NCI-H2227 (cell line): Measurements from ENCODE around the gene ARHGEF37.
A peak's percentile ranks its signal among the peaks of the same experiment; 100 is the strongest.

ENCODE experiments used
- DNase-seq: peaks from one replicate; lab custom pipeline; 2025; ENCODE audit not compliant: unreplicated experiment; lab: John Stamatoyannopoulos, UW

Gene ARHGEF37

DNA sequence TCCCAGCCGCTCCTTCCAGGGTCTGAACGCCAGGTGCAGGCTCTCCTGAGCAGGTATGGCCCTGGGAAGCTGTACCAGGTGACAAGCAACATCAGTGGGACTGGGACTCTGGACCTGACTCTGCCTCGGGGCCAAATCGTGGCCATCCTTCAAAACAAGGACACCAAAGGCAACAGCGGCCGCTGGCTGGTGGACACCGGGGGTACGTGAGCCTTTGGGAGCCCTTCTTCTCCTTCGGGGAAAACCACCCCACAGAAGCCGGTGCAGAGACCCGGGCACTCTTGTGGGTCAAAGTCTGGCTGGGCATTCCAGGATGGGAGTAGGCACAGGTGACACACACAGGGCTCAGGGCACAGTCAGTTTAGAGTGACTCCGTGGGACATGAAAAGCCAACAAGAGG lies 45.8 kb downstream of the ARHGEF37 start:
- DNase-seq = no peak

DNA sequence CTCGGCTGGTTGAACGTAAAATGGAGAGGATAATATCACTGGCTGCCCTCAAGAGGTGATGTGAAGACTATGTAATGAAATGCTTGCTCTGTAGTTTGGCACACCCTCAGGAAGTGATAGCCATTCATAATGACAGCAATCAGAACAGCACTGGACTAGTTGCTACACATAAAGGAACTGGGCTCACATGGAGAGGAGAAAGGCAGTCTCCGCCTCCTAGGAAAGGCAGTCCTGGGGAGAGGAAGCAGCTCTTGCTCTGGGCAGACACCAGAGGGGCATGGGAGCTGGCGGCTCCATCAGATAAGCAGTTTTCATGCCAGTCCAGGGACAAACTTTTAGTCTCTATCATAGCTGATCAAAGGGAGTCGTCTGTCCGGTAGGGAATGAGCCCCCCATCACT lies 46.9 kb downstream of the ARHGEF37 start:
- DNase-seq = peak; percentile 73

DNA sequence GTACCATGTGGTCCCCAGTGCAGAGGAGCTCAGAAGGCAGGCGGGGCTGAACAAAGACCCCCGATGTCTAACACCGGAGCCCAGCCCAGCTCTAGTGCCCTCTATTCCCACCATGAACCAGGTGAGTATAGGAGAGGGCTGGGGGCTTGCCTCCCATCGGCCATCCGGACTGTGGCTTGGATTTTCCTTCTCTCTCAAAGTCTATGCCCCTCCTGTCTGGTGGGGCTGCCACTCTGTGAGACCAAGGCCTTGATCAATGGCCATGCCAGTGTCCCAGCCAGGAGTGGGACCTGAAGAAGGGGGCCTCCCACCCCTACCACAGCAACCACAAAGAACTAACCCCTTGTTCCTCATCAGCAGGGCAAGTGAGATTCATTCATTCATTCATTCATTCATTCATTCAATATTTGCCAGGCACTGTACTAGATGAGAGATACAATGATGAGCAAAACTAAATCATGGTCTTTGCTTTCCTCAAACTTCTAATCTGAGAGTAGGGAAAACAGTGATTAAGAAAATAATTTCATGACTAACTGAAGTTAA lies 47.6 kb downstream of the ARHGEF37 start:
- DNase-seq = no peak

DNA sequence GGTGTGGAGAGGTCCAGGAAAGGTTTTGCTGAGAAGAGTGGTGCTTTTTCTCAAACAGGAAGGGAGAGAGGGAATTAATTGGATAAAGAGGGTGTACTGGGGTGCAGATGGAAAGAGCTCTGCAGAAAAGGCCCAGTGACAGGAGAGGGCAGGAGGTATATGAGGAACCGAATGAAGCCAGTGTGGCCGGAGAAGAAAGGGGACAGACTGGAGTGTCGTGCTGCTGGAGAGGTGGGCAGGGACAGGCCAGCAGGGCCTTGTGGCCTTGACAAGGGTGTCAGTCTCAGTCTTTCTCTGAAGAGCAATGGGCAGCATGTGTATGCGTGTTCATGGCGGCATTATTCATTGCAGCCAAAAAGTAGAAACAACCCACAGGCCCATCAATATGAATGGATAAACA lies 48.1 kb downstream of the ARHGEF37 start:
- no peak for DNase-seq

DNA sequence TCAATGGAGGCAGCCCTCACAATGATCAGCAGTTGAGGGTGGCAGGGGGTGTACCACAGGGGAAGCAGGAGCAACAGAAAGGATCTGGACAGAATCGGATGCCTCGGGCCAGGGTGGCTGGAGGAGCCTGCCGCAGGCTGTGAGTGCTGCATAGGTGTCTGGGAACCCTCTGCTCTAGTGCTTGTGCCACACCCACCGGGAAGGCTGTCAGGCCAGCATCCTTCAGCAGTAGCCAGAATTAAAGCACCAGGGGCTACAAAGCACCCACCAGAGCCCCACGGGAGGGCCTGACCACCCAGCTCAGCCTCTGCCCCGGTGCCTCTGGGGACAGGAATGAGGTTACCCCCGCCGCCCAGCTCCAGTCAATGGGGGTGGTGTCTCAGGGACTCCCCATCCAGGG lies 49.0 kb downstream of the ARHGEF37 start:
- no peak for DNase-seq

DNA sequence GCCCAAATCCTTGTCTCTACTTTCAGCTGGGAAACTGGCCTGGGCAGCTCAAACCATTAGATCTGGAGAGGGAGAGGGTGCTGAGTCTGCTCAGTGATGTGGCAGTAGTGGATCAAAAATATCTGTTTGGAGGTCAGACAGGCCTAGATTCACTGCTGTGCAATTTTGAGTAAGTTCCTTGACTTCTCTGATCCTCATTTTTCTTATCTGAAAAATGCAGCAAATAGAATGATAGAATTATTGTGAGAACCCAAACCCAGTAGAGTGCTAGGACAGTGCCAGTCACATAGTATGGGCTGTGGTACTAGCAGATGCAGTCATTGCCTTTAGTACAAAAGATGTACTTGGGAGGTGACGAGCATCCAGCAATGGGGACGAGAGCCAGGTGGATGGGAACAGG lies 50.2 kb downstream of the ARHGEF37 start:
- DNase-seq = no peak

DNA sequence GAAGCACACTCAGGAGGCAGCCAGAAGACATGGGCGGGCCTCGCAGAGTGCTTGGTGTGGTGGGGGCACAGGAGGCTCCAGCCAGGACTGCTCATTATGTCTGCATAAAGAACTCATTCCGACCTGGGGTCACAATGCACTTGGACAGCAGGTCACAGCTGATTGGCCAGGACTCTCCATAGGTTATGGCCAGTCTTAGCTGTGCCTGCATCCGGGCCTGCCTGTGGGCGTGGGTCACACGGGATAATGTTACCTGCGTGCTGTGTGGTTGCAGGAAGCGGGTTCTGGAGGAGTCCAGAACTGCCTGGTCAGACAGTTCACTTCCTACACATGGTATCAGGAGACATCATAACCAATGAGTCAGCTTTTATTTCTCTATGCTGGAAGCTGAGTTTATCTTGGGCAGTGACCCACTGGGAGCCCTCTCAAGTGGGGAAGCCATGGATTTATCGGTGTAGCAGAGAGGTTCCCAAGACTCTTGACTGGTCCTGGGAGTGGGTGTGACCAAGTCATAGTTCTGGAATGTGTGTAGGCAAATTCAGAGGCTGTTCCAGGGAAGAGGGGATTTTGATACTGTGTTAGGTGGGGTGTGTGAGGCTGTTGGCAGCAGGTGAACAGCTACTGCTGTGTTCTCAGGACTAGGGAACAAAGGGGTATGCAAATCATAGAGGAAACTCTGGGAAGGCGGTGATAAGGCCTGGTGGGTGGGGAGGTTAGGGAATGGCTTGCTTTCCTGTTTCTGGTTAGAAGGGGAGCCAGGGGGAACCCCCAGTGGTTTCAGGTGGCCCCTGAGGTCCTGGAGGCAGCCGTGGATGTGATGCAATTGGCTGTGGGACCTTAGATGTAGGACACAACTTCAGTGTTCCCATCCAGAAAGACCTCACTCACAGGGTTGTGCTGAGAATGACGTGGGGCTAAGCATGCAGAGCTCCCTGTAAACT lies 51.3 kb downstream of the ARHGEF37 start:
- DNase-seq = no peak

DNA sequence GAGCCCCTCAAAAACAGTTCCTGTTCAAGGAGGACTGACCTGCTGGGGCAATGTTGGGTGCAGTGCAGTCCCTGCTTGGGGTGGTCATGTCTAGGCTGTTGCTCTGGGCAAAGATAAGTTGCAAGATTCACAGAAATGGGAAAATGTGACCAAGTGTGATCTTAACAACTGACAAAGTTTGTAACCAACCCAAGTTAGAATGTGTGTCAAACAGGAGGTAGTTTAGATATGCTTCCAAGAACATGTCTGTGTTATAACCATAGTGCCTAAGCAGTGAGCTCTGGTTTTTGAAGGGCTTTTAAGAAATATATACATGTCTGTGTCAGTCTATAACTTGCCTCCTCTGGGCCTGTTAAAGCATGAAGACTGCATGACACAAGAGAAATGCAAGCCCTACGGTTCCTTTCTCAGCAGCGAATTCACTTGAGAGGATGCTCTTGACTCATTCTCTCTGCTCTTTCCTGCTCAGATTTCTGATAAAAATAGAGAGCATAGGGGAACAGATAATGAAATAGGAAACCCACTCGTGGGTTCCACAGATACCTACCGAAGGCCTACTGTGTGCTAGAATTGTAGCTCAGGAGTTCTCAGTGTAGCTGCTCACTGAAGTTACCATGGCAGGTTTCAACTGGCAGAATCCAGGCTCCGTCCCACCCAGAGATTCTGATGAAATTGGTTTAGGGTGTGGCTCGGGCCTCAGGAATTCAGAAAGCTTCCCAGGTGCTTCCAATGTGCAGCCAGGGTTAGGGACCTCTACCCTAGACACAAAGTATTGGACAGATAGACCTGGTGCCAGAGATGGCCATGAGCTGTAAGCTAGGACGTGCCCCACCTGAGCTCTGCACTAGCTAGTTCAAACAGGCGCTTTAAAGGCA lies 52.4 kb downstream of the ARHGEF37 start:
- DNase-seq = no peak

DNA sequence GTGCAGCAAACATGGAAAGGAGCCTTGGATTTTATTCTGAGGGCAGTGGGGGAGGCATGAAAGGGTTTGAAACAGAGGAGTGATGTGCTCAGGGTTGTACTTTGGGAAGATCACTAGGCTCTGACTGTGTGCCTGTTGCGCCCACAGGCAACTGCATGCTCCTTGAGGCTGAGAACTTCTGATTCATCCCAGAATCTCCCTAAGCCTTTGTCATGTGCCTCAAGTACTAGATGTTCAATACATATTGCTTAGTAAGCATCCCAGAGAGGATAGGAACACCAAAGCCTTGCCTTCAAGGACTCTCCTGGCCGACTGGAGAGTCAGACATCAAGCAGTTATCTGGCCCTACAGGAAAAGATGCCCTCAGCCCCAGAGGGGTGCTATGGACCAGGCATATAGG lies 54.1 kb downstream of the ARHGEF37 start:
- DNase-seq = no peak

DNA sequence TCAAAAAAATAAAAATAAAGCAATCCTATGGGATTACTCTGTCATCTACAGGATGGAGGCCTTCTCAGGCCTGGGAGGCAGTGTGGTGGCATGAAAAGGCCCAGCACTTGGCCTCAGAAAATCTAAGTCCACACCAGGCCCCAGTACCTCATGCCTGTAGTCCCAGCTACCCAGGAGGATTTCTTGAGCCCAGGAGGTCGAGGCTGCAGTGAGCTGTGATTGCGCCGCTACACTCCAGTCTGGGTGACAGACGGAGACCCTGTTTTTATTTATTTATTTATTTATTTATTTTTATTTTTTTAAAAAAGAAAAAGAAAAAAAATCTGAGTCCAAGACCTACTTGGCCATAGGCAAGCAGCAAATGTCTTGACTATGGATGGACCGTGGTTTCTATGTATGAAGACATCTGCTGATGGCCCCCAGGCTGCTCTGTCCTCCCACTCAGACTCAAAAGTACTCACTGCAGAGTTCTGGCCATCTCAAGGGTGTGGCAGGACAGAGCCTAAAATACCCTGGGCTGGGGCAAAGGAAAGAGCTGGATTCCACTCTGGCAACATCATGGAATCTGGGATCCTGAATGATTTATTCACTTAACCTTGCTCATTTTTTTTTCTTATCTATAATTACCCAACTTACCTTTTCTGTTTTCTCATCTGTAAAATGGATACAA lies 55.0 kb downstream of the ARHGEF37 start:
- no peak for DNase-seq

DNA sequence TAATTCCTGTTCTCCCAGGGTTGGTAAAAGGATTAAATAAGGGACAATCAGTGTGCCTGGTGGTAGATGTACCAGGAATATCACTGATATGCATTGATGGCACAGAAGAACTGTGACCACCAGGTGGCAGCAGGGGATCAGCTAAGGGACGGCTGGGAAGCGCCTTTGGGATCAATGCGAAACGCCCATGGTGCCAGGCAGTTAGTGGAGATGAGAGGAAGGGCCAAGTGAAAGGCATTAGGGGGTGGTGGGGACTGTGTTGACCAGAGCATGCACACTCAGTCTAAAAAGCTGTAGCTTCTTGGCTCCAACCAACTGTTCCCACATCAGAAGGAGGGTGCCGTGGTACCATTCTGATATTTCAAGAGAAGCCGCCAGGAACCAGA lies 55.6 kb downstream of the ARHGEF37 start:
- peak; percentile 66 for DNase-seq

DNA sequence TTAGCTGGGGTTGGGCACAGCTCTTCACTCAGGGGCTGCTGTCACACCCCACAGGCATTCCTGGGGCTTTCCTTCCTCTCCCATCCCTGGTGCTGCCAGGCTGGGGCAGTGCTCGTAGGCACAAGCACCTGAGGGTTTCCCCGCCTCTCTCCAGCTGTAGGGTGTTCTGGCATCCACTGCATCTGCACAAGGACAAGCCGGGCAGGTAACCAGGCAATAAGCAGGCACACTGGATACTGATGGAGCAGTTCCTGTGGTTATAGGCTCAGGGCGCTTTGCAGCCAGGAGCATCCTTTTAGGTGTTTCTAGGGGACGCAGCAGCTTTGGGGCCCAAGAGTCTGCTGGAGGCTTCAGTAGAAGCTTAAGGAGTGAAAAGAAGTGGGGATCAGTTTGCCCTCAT lies 56.8 kb downstream of the ARHGEF37 start:
- no peak for DNase-seq

DNA sequence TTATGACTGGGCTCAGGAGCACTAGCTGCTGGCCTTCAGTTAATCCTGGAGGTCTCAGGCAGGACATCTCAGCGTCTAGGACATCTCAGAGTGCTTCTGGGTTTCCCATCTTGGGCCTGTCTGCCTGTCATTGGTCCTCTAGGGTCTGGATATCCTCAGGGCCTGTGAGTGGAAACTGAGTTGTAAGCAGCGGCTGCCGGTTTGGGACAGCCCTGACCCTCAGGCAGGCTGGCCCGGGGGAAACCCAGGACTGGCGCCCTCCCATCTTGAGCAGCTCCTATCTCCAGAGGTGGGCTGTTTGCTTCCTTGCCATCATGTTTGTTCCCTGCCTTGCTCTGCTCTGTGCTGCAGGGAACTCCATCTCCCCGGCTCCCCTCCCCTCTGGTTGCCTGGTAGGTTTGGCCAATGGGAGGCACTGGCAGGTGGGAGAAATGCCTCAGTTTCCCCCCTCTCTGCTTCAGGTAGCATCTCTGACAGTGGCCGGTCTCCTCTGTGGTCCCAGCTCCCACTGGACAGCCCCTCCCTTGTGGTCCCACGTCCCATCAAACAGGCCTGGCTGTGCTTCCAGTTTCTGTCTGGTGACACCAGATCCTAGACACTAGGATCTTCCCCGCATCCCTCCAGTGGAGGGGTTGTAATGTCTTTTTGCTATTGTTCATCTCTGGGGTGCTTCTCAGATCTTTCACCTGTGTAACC lies 57.4 kb downstream of the ARHGEF37 start:
- DNase-seq = no peak

DNA sequence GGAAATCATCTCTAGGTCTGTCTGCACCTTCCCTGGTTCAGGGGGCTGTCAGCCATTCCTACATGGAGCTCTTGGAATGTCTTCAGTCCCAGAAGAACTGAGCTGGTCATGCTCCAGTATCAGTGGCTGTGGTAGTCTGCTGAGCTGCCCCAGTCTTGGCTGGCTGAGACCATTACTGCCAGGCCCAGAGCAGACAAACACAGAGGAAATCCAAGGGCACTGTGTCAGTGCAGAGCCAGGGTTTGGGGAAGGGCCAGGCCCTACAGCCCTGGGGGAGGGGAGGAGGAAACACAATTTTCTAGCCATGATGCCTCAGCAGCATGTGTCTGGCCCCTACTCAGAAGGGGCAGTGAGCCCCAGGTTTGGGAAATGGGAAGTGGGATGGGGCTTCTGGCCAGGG lies 58.4 kb downstream of the ARHGEF37 start:
- DNase-seq = no peak

DNA sequence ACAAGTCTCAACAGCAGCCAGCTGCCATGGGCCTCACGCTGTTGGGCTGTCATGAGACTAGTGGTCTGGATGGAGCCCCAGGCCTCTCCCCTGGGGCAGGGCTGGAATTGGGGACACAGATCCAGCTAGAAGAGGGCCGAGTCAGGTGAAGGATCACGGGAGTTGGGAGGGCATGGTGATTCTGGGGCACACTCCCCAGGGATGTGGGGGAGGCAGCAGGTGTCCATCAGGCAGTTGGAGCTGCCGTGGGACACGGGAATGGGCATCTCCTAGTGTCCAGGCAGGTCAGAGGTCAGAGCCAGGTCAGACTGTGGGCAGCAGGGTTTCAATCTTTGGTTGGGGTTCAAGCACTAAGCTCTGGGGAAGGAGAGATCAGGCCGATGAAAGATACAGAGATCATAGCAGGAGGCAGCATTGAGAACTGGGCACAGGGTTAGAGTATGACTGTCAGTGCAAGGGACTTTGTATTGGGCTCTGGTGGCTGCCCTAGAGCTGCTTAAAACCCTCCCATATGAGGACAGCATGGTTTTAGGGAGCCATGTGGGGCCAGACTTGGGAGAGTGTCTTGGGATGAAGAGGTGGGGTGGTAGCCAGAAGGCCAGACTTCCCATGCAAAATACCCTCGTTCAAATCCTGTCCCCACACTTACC lies 59.2 kb downstream of the ARHGEF37 start:
- DNase-seq = no peak

DNA sequence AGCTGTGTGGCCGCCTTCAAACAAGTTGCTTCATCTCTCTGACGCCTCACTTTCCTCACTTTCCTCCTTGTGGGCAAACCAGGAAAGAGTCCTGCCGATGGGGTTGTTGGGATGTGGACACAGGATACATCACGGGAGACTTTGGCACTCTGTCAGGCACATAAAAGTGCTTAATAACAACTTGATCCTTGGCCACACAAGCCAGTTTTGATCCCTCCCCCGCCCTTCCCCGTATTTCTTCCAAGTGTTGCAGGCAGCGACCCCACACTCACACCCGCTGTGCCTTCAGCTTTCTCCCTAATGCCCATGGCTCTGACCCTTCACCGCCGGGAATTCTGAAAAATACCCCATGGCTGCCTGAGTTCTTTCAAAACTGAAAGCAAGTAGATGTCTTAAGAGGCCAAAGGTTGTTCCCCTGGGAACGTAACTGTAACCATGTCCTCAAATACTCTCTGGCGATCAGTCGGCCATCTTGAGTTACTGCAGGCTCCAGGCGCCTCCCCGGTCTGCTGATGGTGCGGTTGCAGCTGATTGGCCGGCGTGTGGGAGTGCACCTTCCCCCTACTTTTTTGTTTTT lies 59.8 kb downstream of the ARHGEF37 start:
- peak; percentile 85 for DNase-seq

DNA sequence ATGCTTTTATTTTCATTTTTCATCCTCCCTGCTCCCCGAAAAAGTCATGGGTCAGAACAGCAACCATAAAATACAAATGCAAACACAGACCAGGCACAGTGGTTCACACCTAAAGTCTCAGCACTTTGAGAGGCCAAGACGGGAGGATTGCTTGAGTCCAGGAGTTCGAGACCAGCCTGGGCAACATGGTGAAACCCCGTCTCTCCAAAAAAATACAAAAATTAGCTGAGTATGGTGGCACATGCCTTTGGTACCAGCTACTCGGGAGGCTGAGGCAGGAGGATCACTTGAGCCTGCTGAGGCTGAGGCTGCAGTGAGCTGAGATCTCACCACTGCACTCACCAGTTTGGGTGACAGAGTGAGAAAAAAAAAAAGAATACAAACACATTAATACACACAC lies 60.3 kb downstream of the ARHGEF37 start:
- DNase-seq = no peak

DNA sequence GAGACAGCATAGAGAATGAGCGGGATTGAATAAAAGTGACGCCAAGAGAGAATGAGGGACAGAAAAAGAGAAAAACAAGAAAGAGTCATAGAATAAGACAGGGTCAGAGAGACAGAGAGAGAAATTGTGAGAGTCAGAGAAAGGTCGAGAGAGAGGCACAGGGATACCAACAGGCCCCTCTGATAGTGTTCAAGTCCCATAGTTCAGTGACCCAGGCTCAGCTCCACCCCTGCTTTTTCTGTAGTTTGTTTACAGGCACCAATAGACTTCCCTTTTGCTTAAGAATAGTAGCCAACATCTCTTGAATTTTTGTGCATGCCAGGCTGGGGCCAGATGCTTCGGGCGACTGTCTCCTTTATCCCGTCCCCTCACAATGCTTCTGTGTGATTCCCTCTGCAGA lies 62.5 kb downstream of the ARHGEF37 start:
- DNase-seq = no peak

DNA sequence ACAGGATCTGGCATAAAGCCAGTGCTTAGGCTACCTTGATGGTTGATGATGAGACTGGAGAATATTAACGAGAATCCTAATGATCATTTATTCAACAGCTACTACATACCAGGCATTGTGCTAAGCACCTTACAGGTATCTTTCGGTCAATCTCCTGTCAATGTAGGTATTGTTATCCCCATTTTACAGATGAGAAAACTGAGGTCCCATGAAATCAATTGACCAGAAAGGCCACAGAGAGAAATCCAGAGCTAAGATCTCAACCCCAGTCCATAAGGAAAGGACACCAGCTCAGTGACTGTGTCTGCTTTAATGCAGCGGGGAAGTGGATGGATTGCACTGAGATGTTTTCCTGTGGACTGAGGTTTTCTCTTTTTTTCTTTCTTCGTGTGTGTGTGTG lies 63.3 kb downstream of the ARHGEF37 start:
- no peak for DNase-seq

DNA sequence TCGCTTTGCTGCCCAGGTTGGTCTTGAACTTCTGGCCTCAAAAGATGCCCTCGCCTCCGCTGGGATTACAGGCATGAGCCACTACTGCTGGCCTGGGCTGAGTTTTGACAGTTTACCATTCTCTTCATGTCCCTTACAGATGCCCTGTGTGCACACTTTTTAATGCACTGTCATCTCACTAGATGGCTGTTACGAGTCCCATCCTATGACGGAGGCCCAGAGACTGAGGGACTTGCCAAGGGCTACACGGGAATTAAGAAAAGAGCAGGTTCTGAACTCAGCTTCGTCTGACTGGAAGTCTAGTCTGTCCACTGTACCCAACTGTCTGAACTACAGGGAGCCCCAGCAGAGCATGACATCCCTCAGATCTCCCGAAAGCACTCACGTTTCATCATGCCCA lies 63.9 kb downstream of the ARHGEF37 start:
- no peak for DNase-seq
